ENCODE results near the gene EIF4G1.

DNA sequence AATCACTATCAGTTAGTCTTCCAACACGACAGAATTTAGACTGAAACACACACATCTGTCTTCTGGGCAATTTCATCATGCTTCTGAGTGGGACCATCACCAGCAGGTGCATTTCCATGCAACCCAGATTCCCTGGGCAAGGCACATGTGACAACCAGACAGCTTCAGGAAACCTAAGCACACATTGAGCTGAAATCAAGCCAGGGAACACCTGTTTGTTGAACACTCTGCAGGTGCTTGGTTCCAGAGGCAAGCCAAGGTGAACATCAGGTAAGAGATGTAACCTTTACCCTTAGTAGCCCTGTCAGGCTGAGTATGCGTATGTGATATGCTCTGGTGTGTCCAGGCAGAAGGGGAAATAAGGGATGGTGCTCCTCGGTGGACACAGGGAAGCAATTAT is 18.6 kb upstream of the EIF4G1 start:
- TF ChIP-seq POLR2AphosphoS5 (IDR thresholded peaks at IDR 0.05; ENCODE audit: borderline replicate concordance, low read depth, low read length) (no peak), EZH2 (IDR thresholded peaks at IDR 0.05) (no peak)

Data from SK-N-MC (cell line).